Naive thymus-derived CD8-positive, alpha-beta T cell (primary cell): ENCODE measurements around the gene ZNF69. TPM values are rescaled to one million over a fixed set of nuclear protein-coding genes. Genes with fewer than 3 reads are reported as not detected.
"Not testable (repeated sequence)": the region's sequence is repeated elsewhere in the genome, so short reads cannot be mapped to it uniquely, and the experiment has no call there.

ENCODE experiments used
- ATAC-seq, 2 donors: fragments of 150-1000 bp; cut with Tn5 transposase in 1 of 2; sonication (Bioruptor Pico), chemical (Tn5 transposase) in 1 of 2; 1 replicate in 1 of 2; 2 replicates in 1 of 2; pipeline ENCODE4 v1.10.0; 2021; ENCODE audit warnings: mild to moderate bottlenecking in 2 of 2, moderate library complexity in 2 of 2
- POLR2A ChIA-PET: fragments of 350-600 bp; sonication (Branson Sonifier 250); formaldehyde crosslinking; loops from one replicate; lab custom pipeline; 2021; ENCODE audit warnings: antibody characterized with exemption; lab: Charles Lee
- DNase-seq, 10 donors: peaks; one replicate each; pipeline versions ENCODE4 v3.0.0 to v3.0.0-alpha.2; 2020 to 2022
- H3K27ac Mint-ChIP-seq, 10 donors: one replicate each; pipeline ENCODE4 v1.8.0; 2020 to 2022; ENCODE audit warnings: mild to moderate bottlenecking in 10 of 10, mixed read lengths in 10 of 10, moderate library complexity in 4 of 10, inconsistent platforms in 1 of 10
- H3K27me3 Mint-ChIP-seq, 5 donors: one replicate each; pipeline ENCODE4 v1.8.0; 2021 to 2022; ENCODE audit warnings: mixed read lengths in 5 of 5
- H3K36me3 Mint-ChIP-seq, 3 donors: one replicate each; pipeline ENCODE4 v1.8.0; 2020 to 2022; ENCODE audit warnings: mixed read lengths in 3 of 3, mild to moderate bottlenecking in 2 of 3, inconsistent platforms in 1 of 3
- H3K4me1 Mint-ChIP-seq, 4 donors: one replicate each; pipeline ENCODE4 v1.8.0; 2021 to 2022; ENCODE audit warnings: mixed read lengths in 4 of 4
- H3K4me3 Mint-ChIP-seq, 10 donors: one replicate each; pipeline ENCODE4 v1.8.0; 2020 to 2022; ENCODE audit warnings: mild to moderate bottlenecking in 10 of 10, mixed read lengths in 10 of 10, moderate library complexity in 6 of 10, inconsistent platforms in 1 of 10
- H3K9me3 Mint-ChIP-seq, 9 donors: one replicate each; pipeline ENCODE4 v1.8.0; 2020 to 2022; ENCODE audit warnings: mixed read lengths in 9 of 9, mild to moderate bottlenecking in 3 of 9, inconsistent platforms in 1 of 9, moderate library complexity in 1 of 9
- polyA plus RNA-seq, 3 donors: library from polyadenylated mRNA; unstranded; fragments of 300-500 nt; fragmentation: Illumina TruSeq; gene quantifications; one replicate each; pipeline ENCODE4 v1.2.3, GENCODE V29; 2021
- total RNA-seq, 8 experiments: library from RNA in 2 of 8; stranded (reverse) in 2 of 8; gene quantifications; one replicate each; pipeline ENCODE4 v1.2.3 and lab custom pipeline; 2021 to 2026

ZNF69 gene
- total and polyA plus RNA-seq, 5 experiments from 2014 or later: 4.6 to 19.6 (median 10.5) TPM

GRCh38 chr19:11941361-11941887, 53.8 kb downstream of the ZNF69 start:
- not testable (repeated sequence) for H3K4me1 Mint-ChIP-seq, H3K27ac Mint-ChIP-seq, H3K27me3 Mint-ChIP-seq, ATAC-seq, DNase-seq, H3K4me3 Mint-ChIP-seq
- Mint-ChIP-seq H3K9me3 (peaks cover 0 to 93% (median 30%) of the 10 kb centered on the region in 9 donors), H3K36me3 (peaks cover 47 to 89% (median 82%) of the 10 kb centered on the region in 3 donors)
- POLR2A ChIA-PET: interaction anchor here (0.6 kb wide), 1 partner anchor 531 kb away, joined by 3 read pairs; no protein-coding TSS in a partner anchor

- Mint-ChIP-seq H3K27ac (peak overlapping the region in 1 of 10 donors; percentile 58), H3K4me1 (peaks cover 0 to 3% (median 1%) of the 10 kb centered on the region in 4 donors), H3K9me3 (peaks cover 0 to 93% (median 29%) of the 10 kb centered on the region in 9 donors), H3K27me3 (no peaks in the 10 kb centered on the region), H3K36me3 (peaks cover 55 to 90% (median 84%) of the 10 kb centered on the region in 3 donors), H3K4me3 (peak overlapping the region in 1 of 10 donors; percentile 38)
- DNase-seq: no peak
- POLR2A ChIA-PET: no interaction called here
- no peak for ATAC-seq
Observed at GRCh38 chr19:11942008-11942842, 54.6 kb downstream of the ZNF69 start.

- POLR2A ChIA-PET: no interaction called here
Observed at GRCh38 chr19:11942843-11943108, 55.2 kb downstream of the ZNF69 start.

GRCh38 chr19:11944656-11945055, 57.1 kb downstream of the ZNF69 start:
- ATAC-seq (no peak), DNase-seq (no peak)
- Mint-ChIP-seq H3K36me3 (peaks cover 78 to 95% (median 93%) of the 10 kb centered on the region in 3 donors), H3K27ac (no peak overlapping the region), H3K4me1 (no peaks in the 10 kb centered on the region), H3K4me3 (no peak overlapping the region), H3K9me3 (peaks cover 0 to 98% (median 42%) of the 10 kb centered on the region in 9 donors), H3K27me3 (no peaks in the 10 kb centered on the region)
- POLR2A ChIA-PET: no interaction called here

More at GRCh38 chr19:11942843-11943108, 55.2 kb downstream of the ZNF69 start:
- DNase-seq (peak in 1 of 10 donors; percentile 22), ATAC-seq (no peak)
- Mint-ChIP-seq H3K4me1 (peaks cover 0 to 3% (median 1%) of the 10 kb centered on the region in 4 donors), H3K27ac (no peak overlapping the region), H3K9me3 (peaks cover 0 to 93% (median 31%) of the 10 kb centered on the region in 9 donors), H3K4me3 (no peak overlapping the region), H3K27me3 (no peaks in the 10 kb centered on the region), H3K36me3 (peaks cover 61 to 91% (median 85%) of the 10 kb centered on the region in 3 donors)

- DNase-seq (no peak), ATAC-seq (no peak)
- POLR2A ChIA-PET: no interaction called here
- Mint-ChIP-seq H3K36me3 (peaks cover 72 to 92% (median 82%) of the 10 kb centered on the region in 3 donors), H3K9me3 (peaks cover 0 to 100% (median 42%) of the 10 kb centered on the region in 9 donors), H3K4me3 (no peak overlapping the region), H3K27me3 (no peaks in the 10 kb centered on the region), H3K4me1 (no peaks in the 10 kb centered on the region), H3K27ac (no peak overlapping the region)
Observed at GRCh38 chr19:11948646-11949045, 61.1 kb downstream of the ZNF69 start.

GRCh38 chr19:11949201-11949600, 61.6 kb downstream of the ZNF69 start:
- Mint-ChIP-seq H3K27me3 (no peaks in the 10 kb centered on the region), H3K27ac (peak overlapping the region in 2 of 10 donors; percentile 29 to 32), H3K4me3 (no peak overlapping the region), H3K9me3 (peaks cover 0 to 100% (median 40%) of the 10 kb centered on the region in 9 donors), H3K4me1 (no peaks in the 10 kb centered on the region), H3K36me3 (peaks cover 66 to 90% (median 82%) of the 10 kb centered on the region in 3 donors)
- no peak for ATAC-seq
- peak in 2 of 10 donors; percentile 13 to 25 for DNase-seq
- POLR2A ChIA-PET: no interaction called here

- DNase-seq, ATAC-seq, POLR2A ChIA-PET, H3K27ac Mint-ChIP-seq, H3K4me1 Mint-ChIP-seq, H3K27me3 Mint-ChIP-seq: not testable (repeated sequence)
- Mint-ChIP-seq H3K9me3 (peaks cover 0 to 100% (median 37%) of the 10 kb centered on the region in 9 donors), H3K4me3 (peak overlapping the region in 1 of 10 donors; percentile 13), H3K36me3 (peaks cover 62 to 86% (median 80%) of the 10 kb centered on the region in 3 donors)
Observed at GRCh38 chr19:11949614-11950080, 62.1 kb downstream of the ZNF69 start.

- H3K27ac Mint-ChIP-seq: no peak overlapping the region
- no peaks in the 10 kb centered on the region for H3K27me3 Mint-ChIP-seq
- DNase-seq (no peak), ATAC-seq (no peak)
- no peaks in the 10 kb centered on the region for H3K4me1 Mint-ChIP-seq
- no peak overlapping the region for H3K4me3 Mint-ChIP-seq
- peaks cover under 1 to 100% (median 38%) of the 10 kb centered on the region in 9 donors for H3K9me3 Mint-ChIP-seq
- POLR2A ChIA-PET: interaction anchor here (0.7 kb wide), 1 partner anchor 442 kb away, joined by 4 read pairs; no protein-coding TSS in a partner anchor
- peaks cover 57 to 82% (median 75%) of the 10 kb centered on the region in 3 donors for H3K36me3 Mint-ChIP-seq
Observed at GRCh38 chr19:11950312-11950711, 62.7 kb downstream of the ZNF69 start.

Other genes starting within 250 kb of the ZNF69 start
- 1 to 10 TPM; 7.2 to 7.3 TPM for gene ZNF823, start 148.8 kb upstream of the ZNF69 start, total RNA-seq
- gene ZNF823, start 148.8 kb upstream of the ZNF69 start, polyA plus RNA-seq: 1 to 10 TPM; 2.0 to 3.2 (median 2.8) TPM
- gene ZNF441, start 120.8 kb upstream of the ZNF69 start, total RNA-seq: 10 to 100 TPM; 32.7 to 33.7 TPM
- gene ZNF441, start 120.8 kb upstream of the ZNF69 start, polyA plus RNA-seq: 1 to 10 TPM; 3.6 to 7.0 (median 5.5) TPM
- 1 to 10 TPM; 5.0 to 5.9 TPM for gene ZNF491, start 89.3 kb upstream of the ZNF69 start, total RNA-seq
- under 1 TPM; 0.11 to 0.69 (median 0.16) TPM for gene ZNF491, start 89.3 kb upstream of the ZNF69 start, polyA plus RNA-seq
- 10 to 100 TPM; 21.8 to 24.0 TPM for gene ZNF440, start 73.5 kb upstream of the ZNF69 start, total RNA-seq
- gene ZNF440, start 73.5 kb upstream of the ZNF69 start, polyA plus RNA-seq: 1 to 10 TPM; 1.5 to 3.9 (median 3.2) TPM
- gene ZNF439, start 39.1 kb upstream of the ZNF69 start, total RNA-seq: 10 to 100 TPM; 32.3 to 35.3 TPM
- 1 to 10 TPM; 2.4 to 5.2 (median 3.9) TPM for gene ZNF439, start 39.1 kb upstream of the ZNF69 start, polyA plus RNA-seq
- 10 to 100 TPM; 22.4 to 24.0 TPM for gene ZNF700, start 37.3 kb downstream of the ZNF69 start, total RNA-seq
- gene ZNF700, start 37.3 kb downstream of the ZNF69 start, polyA plus RNA-seq: 1 to 10 TPM; 1.1 to 2.9 (median 1.2) TPM
- 10 to 100 TPM; 11.3 to 15.7 TPM for gene ZNF763, start 77.3 kb downstream of the ZNF69 start, total RNA-seq
- gene ZNF763, start 77.3 kb downstream of the ZNF69 start, polyA plus RNA-seq: 1 to 10 TPM; 1.9 to 3.9 (median 2.6) TPM
- gene ZNF433, start 147.9 kb downstream of the ZNF69 start, total RNA-seq: 1 to 10 TPM; 3.5 to 4.4 TPM
- 1 to 10 TPM; 2.3 to 7.5 (median 3.0) TPM for gene ZNF433, start 147.9 kb downstream of the ZNF69 start, polyA plus RNA-seq
- gene ZNF878, start 165.2 kb downstream of the ZNF69 start, total RNA-seq: under 1 TPM; 0.21 to 0.22 TPM
- not detected for gene ZNF878, start 165.2 kb downstream of the ZNF69 start, polyA plus RNA-seq
- gene ZNF844, start 176.9 kb downstream of the ZNF69 start, total RNA-seq: 10 to 100 TPM; 34.8 to 37.8 TPM
- gene ZNF844, start 176.9 kb downstream of the ZNF69 start, polyA plus RNA-seq: 1 to 10 TPM; 3.6 to 4.1 (median 4.0) TPM